ENCODE data around the gene POU2F1.

The POU2F1 gene

DNA sequence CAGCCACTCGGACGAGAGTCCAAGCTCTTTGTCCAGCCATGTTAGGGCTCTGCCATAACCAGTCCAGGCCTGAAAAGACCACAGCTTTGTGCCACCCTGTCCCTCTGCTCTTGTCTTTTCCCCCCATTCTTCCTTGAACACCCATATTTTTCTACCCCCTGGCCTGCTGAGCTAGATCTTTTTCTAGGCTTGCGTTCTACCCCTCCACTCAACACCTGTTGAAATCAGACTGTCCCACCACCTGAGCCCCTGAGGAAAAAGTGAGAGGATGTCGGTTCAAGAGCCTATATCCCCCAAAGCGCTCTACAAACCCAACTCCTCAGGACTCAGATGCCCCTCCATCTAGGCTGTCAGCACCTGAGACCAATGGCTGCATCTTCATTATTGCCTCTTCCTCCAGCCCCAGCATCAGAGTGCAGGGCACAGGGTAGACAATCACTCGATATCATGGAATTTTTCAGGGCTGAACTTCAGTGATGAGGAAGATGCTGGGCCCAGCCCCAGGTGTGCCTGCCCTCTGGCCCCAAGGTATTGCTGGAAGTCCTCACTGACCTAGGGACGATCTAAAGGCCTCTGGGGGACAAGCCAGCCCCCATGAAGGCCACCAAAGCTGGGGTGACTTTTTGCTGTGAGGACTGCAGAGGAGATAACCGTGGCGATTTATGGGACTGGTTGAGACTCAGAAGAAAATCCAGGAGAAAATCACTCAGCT, 222.3 kb downstream of the POU2F1 start:
- Mint-ChIP-seq H3K27me3 (peaks cover 26% of the 10 kb centered on the region), H3K9me3 (no peaks in the 10 kb centered on the region), H3K27ac (peak overlapping the region; percentile 54), H3K4me3 (no peak overlapping the region), H3K4me1 (ENCODE audit: low read depth) (peaks cover 43% of the 10 kb centered on the region), H3K36me3 (ENCODE audit: low read depth) (no peaks in the 10 kb centered on the region)
- intact Hi-C loops (cut with micrococcal nuclease) = loop anchor here (1.0 to 5.0 kb wide), 4 partner anchors 42 to 376 kb away; no protein-coding TSS in a partner anchor

DNA sequence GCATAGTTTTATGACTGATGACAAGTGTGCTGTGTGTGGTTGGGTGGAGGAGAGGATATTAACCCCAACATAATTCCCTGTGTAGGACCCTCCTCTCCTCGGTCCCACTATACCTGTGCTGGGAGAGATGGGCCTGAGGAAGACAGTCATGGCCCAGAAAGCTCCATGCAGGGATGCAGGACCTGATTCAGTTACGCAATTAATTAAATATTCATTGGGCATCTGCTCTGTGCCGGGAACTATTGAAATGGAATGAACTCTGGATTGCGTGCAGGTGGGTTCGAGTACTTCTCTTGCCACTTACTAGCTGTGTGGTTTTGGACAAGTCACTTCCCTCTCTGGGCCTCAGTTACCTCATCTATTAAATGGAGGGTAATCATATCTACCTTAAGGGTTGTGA, 223.1 kb downstream of the POU2F1 start:
- no peaks in the 10 kb centered on the region for H3K9me3 Mint-ChIP-seq
- intact Hi-C loops (cut with micrococcal nuclease) = loop anchor here (2.0 to 5.0 kb wide), 3 partner anchors 43 to 376 kb away; no protein-coding TSS in a partner anchor
- peak overlapping the region; percentile 54 for H3K27ac Mint-ChIP-seq
- H3K36me3 Mint-ChIP-seq (ENCODE audit: low read depth) = no peaks in the 10 kb centered on the region
- H3K4me3 Mint-ChIP-seq = no peak overlapping the region
- peaks cover 45% of the 10 kb centered on the region for H3K4me1 Mint-ChIP-seq (ENCODE audit: low read depth)
- H3K27me3 Mint-ChIP-seq = peaks cover 19% of the 10 kb centered on the region

DNA sequence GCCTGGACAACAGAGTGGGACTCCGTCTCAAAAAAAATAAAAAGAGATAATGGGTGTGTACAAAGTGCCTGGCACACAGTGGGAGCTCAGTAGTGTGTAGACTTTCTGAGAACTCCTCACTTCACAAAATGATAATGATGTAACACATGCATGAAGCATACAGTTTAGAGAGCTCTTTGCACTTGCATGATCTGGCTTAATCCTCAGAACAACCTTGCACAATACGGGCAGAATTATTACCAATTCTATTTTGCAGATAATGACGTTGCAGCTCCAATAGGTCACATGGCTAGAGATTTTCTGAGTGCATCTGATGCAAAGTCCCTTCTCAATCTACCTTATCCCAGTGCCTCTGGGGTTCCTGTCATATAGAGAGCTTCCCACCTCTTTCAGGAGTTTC, 226.3 kb downstream of the POU2F1 start:
- Mint-ChIP-seq H3K9me3 (no peaks in the 10 kb centered on the region), H3K27ac (peak overlapping the region; percentile 88), H3K27me3 (no peaks in the 10 kb centered on the region), H3K4me3 (peak overlapping the region; percentile 48), H3K4me1 (ENCODE audit: low read depth) (peaks cover 54% of the 10 kb centered on the region), H3K36me3 (ENCODE audit: low read depth) (no peaks in the 10 kb centered on the region)
- intact Hi-C loops (cut with micrococcal nuclease) = no loop called here

DNA sequence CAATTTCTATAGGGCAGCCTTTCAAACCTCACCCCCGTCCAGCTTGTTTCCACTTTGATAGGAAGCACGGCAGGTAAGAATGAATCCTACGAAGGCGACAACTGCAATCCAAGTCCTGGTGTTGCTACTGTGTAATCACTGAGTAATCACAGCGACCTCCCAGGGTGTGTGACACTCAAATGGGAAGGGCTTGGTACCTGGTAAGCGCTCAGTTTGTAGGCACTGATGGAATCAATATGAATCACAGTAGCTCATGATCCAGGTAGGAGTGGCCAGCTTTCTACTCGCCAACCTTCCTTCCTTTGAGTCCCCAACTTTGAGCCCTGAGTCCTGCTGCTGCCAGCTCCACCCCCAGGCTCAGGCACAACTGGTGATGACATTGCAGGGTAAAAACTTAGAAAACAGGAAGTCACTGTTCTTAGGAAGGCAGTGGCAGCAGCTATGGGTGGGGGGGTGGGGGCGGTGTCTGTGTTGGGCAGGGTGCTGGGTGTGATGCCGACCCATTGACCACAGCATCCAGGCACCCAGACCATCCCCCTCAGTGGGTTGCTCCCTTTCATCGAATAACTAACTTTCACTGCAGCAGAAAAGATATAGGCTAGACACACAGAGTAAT, 226.9 kb downstream of the POU2F1 start:
- H3K27me3 Mint-ChIP-seq = no peaks in the 10 kb centered on the region
- H3K27ac Mint-ChIP-seq = peak overlapping the region; percentile 88
- peaks cover 47% of the 10 kb centered on the region for H3K4me1 Mint-ChIP-seq (ENCODE audit: low read depth)
- H3K36me3 Mint-ChIP-seq (ENCODE audit: low read depth) = no peaks in the 10 kb centered on the region
- H3K4me3 Mint-ChIP-seq = peak overlapping the region; percentile 48
- no peaks in the 10 kb centered on the region for H3K9me3 Mint-ChIP-seq
- intact Hi-C loops (cut with micrococcal nuclease) = no loop called here

DNA sequence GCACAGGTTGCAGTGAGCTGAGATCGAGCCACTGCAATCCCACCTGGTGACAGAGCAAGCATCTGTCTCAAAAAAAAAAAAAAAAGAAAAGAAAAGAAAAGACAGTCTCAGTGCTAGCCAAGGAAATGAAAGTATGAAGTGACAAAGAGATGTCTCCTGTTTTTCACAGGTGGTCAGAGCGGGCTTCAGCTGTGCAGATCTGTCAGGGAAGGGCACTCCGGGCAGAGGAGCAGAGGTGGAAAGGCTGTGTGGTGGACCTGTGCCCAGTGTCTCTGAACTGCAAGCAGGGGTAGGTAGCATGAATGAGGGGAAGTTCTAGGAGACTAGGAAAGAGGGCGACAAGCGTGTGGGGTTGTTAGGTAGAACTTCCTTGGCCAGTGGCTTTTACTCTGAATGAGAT, 230.2 kb downstream of the POU2F1 start:
- no peaks in the 10 kb centered on the region for H3K27me3 Mint-ChIP-seq
- H3K4me3 Mint-ChIP-seq = no peak overlapping the region
- H3K27ac Mint-ChIP-seq = peak overlapping the region; percentile 3
- intact Hi-C loops (cut with micrococcal nuclease) = loop anchor here (5.0 to 10.0 kb wide), 2 partner anchors 91 to 264 kb away; no protein-coding TSS in a partner anchor
- H3K9me3 Mint-ChIP-seq = no peaks in the 10 kb centered on the region
- no peaks in the 10 kb centered on the region for H3K36me3 Mint-ChIP-seq (ENCODE audit: low read depth)
- peaks cover 35% of the 10 kb centered on the region for H3K4me1 Mint-ChIP-seq (ENCODE audit: low read depth)

DNA sequence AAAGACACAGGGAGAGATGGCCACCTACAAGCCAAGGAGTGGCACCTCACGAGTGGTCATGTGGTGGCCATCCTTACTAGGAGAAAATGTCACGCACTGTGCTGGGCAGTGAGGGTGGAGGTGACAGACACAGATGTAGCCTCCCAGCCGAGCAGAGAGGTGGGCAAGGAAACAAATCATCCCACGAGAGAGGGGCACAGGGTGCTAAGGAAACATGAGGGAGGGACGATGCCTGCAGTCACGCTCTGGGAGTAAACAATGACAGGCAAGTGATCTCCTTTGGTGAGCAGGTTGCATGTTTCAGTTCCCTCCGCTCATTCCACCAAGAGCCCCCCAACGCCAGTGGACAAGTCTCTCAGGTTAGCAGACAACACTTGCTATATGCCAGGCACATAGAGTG, 231.8 kb downstream of the POU2F1 start:
- no peak overlapping the region for H3K27ac Mint-ChIP-seq
- no peaks in the 10 kb centered on the region for H3K36me3 Mint-ChIP-seq (ENCODE audit: low read depth)
- H3K9me3 Mint-ChIP-seq = no peaks in the 10 kb centered on the region
- peaks cover 32% of the 10 kb centered on the region for H3K4me1 Mint-ChIP-seq (ENCODE audit: low read depth)
- peaks cover 13% of the 10 kb centered on the region for H3K27me3 Mint-ChIP-seq
- no peak overlapping the region for H3K4me3 Mint-ChIP-seq
- intact Hi-C loops (cut with micrococcal nuclease) = loop anchor here (5.0 to 10.0 kb wide), 2 partner anchors 90 to 262 kb away; no protein-coding TSS in a partner anchor

DNA sequence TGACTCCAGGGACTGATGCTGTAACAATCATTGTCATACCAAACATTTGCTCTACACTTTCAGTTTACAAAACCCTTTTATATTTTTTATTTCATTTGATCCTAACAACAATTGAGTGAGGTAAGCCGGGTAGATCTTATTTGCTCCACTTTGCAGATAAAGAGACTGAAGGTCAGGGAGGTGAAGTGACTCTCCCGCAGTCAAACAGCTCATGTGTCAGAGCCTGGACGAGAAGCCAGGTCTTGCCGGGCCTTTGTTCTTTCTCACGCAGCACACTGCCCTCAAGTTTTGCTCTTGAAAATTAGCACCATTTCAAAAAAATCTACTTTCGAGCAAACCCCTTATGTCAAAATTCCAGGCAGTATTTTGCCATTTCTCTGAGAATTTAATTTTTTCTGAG, 232.4 kb downstream of the POU2F1 start:
- Mint-ChIP-seq H3K9me3 (no peaks in the 10 kb centered on the region), H3K36me3 (ENCODE audit: low read depth) (no peaks in the 10 kb centered on the region), H3K4me3 (no peak overlapping the region), H3K27ac (no peak overlapping the region), H3K27me3 (peaks cover 14% of the 10 kb centered on the region), H3K4me1 (ENCODE audit: low read depth) (peaks cover 29% of the 10 kb centered on the region)
- intact Hi-C loops (cut with micrococcal nuclease) = loop anchor here (5.0 to 10.0 kb wide), 2 partner anchors 89 to 262 kb away; no protein-coding TSS in a partner anchor

DNA sequence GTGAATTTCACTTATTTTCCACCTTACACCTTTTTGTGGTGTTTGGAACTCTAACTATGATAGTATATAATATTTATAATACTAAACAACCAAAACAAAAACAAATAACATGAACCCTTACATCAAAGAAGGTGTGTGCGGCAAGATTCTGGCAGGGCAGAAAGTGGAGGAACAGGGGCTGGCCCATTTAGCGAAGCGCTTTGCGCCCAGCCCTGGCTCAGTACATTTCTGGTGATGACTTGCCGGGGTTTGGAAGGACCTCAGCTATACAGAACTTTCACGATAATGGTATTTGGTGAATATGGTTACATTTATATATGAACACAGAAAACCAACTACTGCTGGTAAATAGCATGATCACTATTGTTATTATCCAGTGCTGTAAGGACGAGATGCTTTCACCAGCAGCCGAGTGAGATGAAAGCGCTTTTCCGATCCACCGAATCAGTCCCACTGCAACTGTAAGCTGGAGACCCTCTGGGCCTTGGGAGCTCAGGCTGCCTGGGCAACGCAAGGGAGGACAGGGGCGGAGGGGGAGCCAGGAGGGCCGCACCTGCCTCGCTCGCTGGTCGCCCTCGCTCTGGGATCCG, 233.7 kb downstream of the POU2F1 start:
- Mint-ChIP-seq H3K27ac (peak overlapping the region; percentile 90), H3K4me3 (peak overlapping the region; percentile 81), H3K9me3 (no peaks in the 10 kb centered on the region), H3K36me3 (ENCODE audit: low read depth) (no peaks in the 10 kb centered on the region), H3K27me3 (peaks cover 17% of the 10 kb centered on the region), H3K4me1 (ENCODE audit: low read depth) (peaks cover 19% of the 10 kb centered on the region)
- intact Hi-C loops (cut with micrococcal nuclease) = loop anchor here (5.0 to 10.0 kb wide), 2 partner anchors 88 to 260 kb away; no protein-coding TSS in a partner anchor

DNA sequence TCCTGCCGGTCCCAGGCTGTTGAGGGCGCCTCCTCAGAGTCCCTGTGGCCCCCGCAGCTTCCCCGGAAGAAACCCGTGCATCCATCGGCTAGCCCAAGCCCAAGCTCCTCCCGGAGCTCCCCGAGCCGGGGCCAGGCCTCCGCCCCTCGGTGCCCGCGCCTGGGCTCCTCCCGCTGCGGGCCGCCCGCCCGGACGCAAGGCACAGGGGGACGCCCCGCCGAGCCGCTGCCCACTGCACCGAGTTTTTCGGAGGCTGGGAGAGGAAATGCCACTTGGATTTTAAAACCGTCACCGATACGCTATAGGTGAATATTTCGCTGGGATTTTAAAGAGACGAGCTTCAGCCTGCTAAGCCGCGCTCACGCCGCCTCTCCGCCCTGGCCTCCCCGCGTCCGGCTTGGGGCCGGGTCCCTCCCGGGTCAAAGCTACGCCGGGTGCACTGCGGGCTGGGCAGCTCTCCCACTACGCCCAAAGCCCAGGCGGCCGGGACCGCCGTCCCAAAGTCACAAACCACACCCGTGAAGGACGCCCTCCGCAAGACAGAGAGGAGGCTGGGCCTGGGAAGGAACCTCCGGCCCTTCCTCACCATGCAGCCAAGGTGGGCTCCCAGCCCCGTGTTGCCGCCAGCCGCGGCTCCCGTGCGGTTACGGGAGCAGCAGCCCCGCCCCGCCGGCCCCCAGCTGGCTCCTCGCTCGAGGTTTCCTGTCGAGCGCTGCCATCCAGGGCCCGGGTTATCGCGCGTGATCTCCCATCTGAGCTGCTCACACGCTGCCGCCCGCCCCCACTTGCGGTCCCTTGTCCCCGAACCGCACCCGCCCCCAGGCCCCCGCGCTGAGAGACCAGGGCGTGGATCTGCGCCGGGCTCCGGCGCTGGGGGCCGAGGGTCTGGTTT, 234.5 kb downstream of the POU2F1 start:
- peak overlapping the region; percentile 81 for H3K4me3 Mint-ChIP-seq
- H3K27ac Mint-ChIP-seq = peak overlapping the region; percentile 90
- H3K4me1 Mint-ChIP-seq (ENCODE audit: low read depth) = peaks cover 19% of the 10 kb centered on the region
- intact Hi-C loops (cut with micrococcal nuclease) = loop anchor here (5.0 to 10.0 kb wide), 2 partner anchors 87 to 260 kb away; no protein-coding TSS in a partner anchor
- no peaks in the 10 kb centered on the region for H3K9me3 Mint-ChIP-seq
- H3K36me3 Mint-ChIP-seq (ENCODE audit: low read depth) = no peaks in the 10 kb centered on the region
- peaks cover 17% of the 10 kb centered on the region for H3K27me3 Mint-ChIP-seq

DNA sequence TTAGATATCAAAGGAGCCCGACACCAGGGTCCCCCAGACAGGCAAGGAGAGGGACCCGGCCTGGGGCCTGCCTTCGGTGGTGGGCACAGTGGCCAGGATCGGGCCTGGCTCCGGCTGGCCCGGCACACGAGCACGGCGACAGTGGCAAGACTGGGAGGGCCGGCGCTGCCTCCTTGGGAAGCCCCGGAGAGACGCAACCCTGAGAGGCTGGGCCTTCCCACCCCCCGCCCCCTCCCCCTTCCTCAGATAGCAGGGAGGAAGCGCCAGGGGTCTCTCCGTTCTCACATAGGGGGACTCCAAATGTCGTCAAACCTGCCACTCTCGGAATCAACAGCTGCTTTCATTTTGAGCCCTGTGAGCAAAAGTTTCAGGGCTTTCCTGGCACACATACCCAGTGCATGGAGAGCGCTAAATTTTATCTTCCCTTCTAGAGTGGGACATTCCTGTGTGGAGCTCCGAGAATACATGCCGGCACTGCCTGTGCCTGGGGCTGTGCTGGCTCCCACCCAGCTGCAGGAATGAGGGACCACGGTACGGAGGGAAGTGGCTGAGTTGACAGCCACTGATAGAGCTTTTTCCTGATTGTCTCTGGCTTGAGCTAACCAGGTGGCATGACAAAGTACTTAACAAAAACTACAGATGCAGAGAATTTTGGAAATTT, 235.2 kb downstream of the POU2F1 start:
- no peaks in the 10 kb centered on the region for H3K9me3 Mint-ChIP-seq
- peaks cover 17% of the 10 kb centered on the region for H3K27me3 Mint-ChIP-seq
- peaks cover 16% of the 10 kb centered on the region for H3K4me1 Mint-ChIP-seq (ENCODE audit: low read depth)
- intact Hi-C loops (cut with micrococcal nuclease) = loop anchor here (10.0 kb wide), 1 partner anchor 259 kb away; no protein-coding TSS in a partner anchor
- H3K4me3 Mint-ChIP-seq = peak overlapping the region; percentile 81
- peak overlapping the region; percentile 90 for H3K27ac Mint-ChIP-seq
- H3K36me3 Mint-ChIP-seq (ENCODE audit: low read depth) = no peaks in the 10 kb centered on the region

DNA sequence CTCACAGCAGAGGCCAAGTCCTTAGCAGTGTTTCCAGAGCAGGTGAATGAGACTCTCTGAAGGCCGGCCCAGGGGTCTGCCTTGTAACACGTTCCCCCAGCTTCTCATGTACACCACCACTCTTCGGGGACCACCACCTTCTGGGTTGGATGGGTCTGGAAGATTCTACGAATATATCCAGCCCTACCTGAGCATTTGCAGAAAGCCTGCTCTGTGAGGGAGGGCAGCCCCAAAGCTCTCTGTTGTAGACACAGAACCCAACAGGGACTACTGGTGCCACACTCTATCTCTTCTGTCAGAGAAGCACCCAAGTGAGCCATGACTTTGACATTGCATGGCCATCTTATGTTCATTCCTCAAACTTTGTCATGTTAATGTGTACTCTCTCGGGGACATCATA, 235.8 kb downstream of the POU2F1 start:
- Mint-ChIP-seq H3K27me3 (peaks cover 17% of the 10 kb centered on the region), H3K4me3 (peak overlapping the region; percentile 81), H3K4me1 (ENCODE audit: low read depth) (peaks cover 10% of the 10 kb centered on the region), H3K27ac (peak overlapping the region; percentile 90), H3K36me3 (ENCODE audit: low read depth) (no peaks in the 10 kb centered on the region), H3K9me3 (no peaks in the 10 kb centered on the region)
- intact Hi-C loops (cut with micrococcal nuclease) = loop anchor here (10.0 kb wide), 1 partner anchor 258 kb away; no protein-coding TSS in a partner anchor

DNA sequence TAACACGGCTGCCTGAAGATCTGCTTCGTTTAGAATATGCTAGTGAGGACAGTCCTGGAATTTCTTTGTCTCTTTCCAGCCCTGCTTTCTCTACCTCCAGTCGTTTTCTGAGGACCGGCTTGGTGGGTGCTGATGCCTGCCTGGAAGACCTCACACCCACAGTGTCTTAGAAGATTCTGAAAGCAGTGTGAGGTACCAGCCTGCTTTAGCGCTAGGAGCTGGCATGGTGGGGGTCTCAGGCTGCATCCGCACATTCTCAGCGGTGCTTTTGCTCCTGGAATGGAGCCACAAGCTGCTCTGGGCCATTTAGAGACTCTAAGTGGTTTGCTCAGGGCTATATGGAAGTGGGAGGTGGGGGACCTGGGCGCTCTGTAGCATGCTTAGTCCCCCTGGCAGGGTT, 236.2 kb downstream of the POU2F1 start:
- no peak overlapping the region for H3K27ac Mint-ChIP-seq
- H3K36me3 Mint-ChIP-seq (ENCODE audit: low read depth) = no peaks in the 10 kb centered on the region
- intact Hi-C loops (cut with micrococcal nuclease) = loop anchor here (10.0 kb wide), 1 partner anchor 258 kb away; no protein-coding TSS in a partner anchor
- H3K4me3 Mint-ChIP-seq = no peak overlapping the region
- H3K4me1 Mint-ChIP-seq (ENCODE audit: low read depth) = peaks cover 9% of the 10 kb centered on the region
- H3K9me3 Mint-ChIP-seq = no peaks in the 10 kb centered on the region
- peaks cover 17% of the 10 kb centered on the region for H3K27me3 Mint-ChIP-seq

All from dendritic cell treated with granulocyte-macrophage colony-stimulating factor and Interleukin-4, amounts not matched to agents 40 ng/mL and 50 ng/mL, for 4 days (primary cell).